HG03025 (cell line): ENCODE measurements around the gene SMYD5.
A peak's percentile ranks its signal among the peaks of the same experiment; 100 is the strongest.

ENCODE experiments used
- ATAC-seq: cut with Tn5 transposase; IDR thresholded peaks from one replicate; pipeline ENCODE4 v1.9.1; 2021; ENCODE audit warnings: mild to moderate bottlenecking, moderate library complexity; ENCODE audit not compliant: unreplicated experiment, low FRiP score

The SMYD5 gene

GRCh38 chr2:73269686-73270465 lies 55.8 kb downstream of the SMYD5 start:
- ATAC-seq: peak; percentile 16

- ATAC-seq: no peak
These were observed 58.2 kb downstream of the SMYD5 start for GRCh38 chr2:73272270-73272669.
